Stomach (tissue), 9 donors: Measurements from ENCODE around the gene NCKAP5. TPM values are rescaled to one million over a fixed set of nuclear protein-coding genes. Genes with fewer than 3 reads are reported as not detected.

ENCODE experiments used
- DNase-seq, 2 donors: peaks; one replicate each; pipeline versions ENCODE4 v3.0.0 to v3.0.0-alpha.2; 2013 to 2019
- H3K27ac ChIP-seq, 5 donors: fragments of 200-600 bp in 4 of 5; sonication (generic) in 4 of 5; one replicate each; pipeline ENCODE4 v1.5.1; 2013 to 2019; ENCODE audit warnings: mild to moderate bottlenecking in 1 of 5, moderate library complexity in 1 of 5
- H3K27me3 ChIP-seq, 3 donors: fragments of 200-600 bp; sonication (generic); one replicate each; pipeline ENCODE4 v1.5.1; 2017 to 2019; ENCODE audit warnings: mixed run types in 1 of 3
- H3K36me3 ChIP-seq, 4 donors: fragments of 200-600 bp; sonication (generic); 1 replicate in 3 of 4; 2 replicates in 1 of 4; pipeline ENCODE4 v1.5.1; 2016 to 2019
- H3K4me1 ChIP-seq, 4 donors: fragments of 200-600 bp; sonication (generic); one replicate each; pipeline ENCODE4 v1.5.1; 2016 to 2019
- H3K4me3 ChIP-seq, 4 donors: fragments of 200-600 bp; sonication (generic) in 3 of 4; one replicate each; pipeline ENCODE4 v1.5.1; 2016 to 2019; ENCODE audit warnings: mild to moderate bottlenecking in 1 of 4
- H3K9me3 ChIP-seq, 4 donors: fragments of 200-600 bp; sonication (generic); one replicate each; pipeline ENCODE4 v1.5.1; 2016 to 2019
- EP300 ChIP-seq: sonication (generic); formaldehyde crosslinking; IDR thresholded peaks from one replicate; pipeline ENCODE4 v1.6.1; 2017; ENCODE audit warnings: antibody characterized with exemption
- POLR2A ChIP-seq, 4 donors: fragments of 450-650 bp; IDR thresholded peaks; one replicate each; pipeline ENCODE4 v1.6.1; 2016; ENCODE audit warnings: antibody characterized with exemption in 4 of 4, control low read depth in 2 of 4, mild to moderate bottlenecking in 1 of 4, moderate library complexity in 1 of 4
- POLR2AphosphoS5 ChIP-seq, 3 donors: sonication (generic); formaldehyde crosslinking; IDR thresholded peaks; one replicate each; pipeline ENCODE4 v1.6.1; 2016; ENCODE audit warnings: antibody characterized with exemption in 3 of 3
- WGBS, 5 donors: extraction: QIAGEN DNeasy Blood & Tissue Kit in 3 of 5; methylation state at CpG; one replicate each; pipeline versions ENCODE4 v1.1.5 to v1.1.7; 2013 to 2018; 5-methylcytosine and 5-hydroxymethylcytosine counted together
- intact Hi-C: fragments of 100-400 bp; cut with DNase I; formaldehyde crosslinking; loops from one replicate; pipeline ENCODE4 v1.15.1; 2023; ENCODE audit warnings: low total_unique reads
- polyA plus RNA-seq, 3 donors: library from polyadenylated mRNA; stranded (reverse); fragments of 200-250 nt; gene quantifications; one replicate each; pipeline ENCODE4 v1.2.3, GENCODE V29; 2013
- total RNA-seq, 5 donors: library from RNA; depleted of rRNA; stranded (reverse); fragments of >200 nt; gene quantifications; one replicate each; pipeline versions ENCODE4 v1.1.0 to v1.2.3, GENCODE V29; 2014 to 2016
- TF ChIP-seq, protein P1 (sequence below), 7 experiments: fragments of 450-650 bp in 4 of 7; fragments of 200-600 bp in 3 of 7; sonication (generic) in 3 of 7; IDR thresholded peaks; one replicate each; pipeline ENCODE4 v1.5.1; 2016 to 2019; ENCODE audit warnings: antibody characterized with exemption in 7 of 7, control low read depth in 2 of 7, mild to moderate bottlenecking in 1 of 7
- donor health status: healthy with polysubstance abuse.
- donor health status: Bipolar disorder and iron deficiency.
- donor health status: healthy.

Gene NCKAP5
- total and polyA plus RNA-seq, 8 donors = 0.58 to 8.0 (median 1.6) TPM; not detected in 1

DNA sequence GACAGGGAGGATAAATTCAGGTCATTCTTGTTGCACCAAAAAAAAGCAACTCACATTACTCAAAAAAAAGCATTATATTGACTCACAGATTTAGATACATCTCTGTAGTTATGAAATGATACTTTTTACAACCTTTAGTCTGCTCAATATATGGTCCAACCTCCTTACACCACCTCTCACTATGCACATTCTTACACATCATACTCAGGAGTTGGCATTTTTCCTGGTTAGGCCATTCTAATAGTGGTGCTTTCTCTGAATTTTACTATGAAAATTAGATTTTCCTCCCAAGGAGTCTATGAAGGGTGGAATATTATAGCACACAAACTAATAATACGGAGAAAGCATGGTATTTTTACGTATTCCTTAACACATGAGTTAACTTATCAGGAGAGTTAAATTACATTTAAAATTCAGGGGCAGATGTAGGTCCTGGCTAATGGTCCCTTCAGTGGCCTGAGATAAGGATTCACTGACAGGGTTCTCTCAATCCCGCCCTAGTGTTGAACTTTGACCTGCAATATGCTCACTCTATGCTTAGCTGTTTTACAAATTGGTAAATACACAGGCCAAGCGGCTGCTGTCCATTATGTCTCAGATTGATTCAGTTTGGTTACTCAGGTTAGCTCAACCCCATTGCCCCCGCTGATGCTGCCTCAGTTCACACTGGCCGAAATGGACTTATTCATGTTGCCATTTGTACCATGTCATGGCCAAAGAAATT, 153.6 kb downstream of the NCKAP5 start:
- no peak for DNase-seq

DNA sequence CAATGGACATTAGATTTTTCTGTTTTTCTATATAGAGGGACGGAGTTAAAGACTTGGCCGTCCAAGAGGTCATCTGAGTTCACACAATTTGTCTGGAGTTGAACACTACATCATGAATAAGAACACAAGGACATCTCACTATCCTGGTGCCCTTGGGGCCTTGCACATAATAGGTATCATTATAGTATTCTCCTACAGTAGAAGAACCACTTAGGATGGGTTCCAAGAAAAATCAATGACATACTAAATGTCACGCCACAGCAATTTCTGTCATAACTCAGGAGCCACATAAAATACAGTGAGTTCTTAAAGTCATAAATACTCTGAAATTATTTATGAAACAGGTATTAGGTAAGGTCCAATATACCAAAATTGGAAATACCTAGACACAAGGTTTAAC, 154.4 kb downstream of the NCKAP5 start:
- intact Hi-C loops = no loop called here
- Histone ChIP-seq H3K4me3 (no peak overlapping the region), H3K9me3 (no peaks in the 10 kb centered on the region), H3K27ac (no peak overlapping the region), H3K4me1 (no peaks in the 10 kb centered on the region), H3K36me3 (no peaks in the 10 kb centered on the region), H3K27me3 (no peaks in the 10 kb centered on the region)
- no peak for DNase-seq
- WGBS, 5 donors = 88 to 95% (median 93%) methylated on average over 3 of the region's 3 CpGs
- no peak for TF ChIP-seq POLR2A (IDR thresholded peaks at IDR 0.05)
- no peak for TF ChIP-seq EP300
- TF ChIP-seq, protein P1, sequence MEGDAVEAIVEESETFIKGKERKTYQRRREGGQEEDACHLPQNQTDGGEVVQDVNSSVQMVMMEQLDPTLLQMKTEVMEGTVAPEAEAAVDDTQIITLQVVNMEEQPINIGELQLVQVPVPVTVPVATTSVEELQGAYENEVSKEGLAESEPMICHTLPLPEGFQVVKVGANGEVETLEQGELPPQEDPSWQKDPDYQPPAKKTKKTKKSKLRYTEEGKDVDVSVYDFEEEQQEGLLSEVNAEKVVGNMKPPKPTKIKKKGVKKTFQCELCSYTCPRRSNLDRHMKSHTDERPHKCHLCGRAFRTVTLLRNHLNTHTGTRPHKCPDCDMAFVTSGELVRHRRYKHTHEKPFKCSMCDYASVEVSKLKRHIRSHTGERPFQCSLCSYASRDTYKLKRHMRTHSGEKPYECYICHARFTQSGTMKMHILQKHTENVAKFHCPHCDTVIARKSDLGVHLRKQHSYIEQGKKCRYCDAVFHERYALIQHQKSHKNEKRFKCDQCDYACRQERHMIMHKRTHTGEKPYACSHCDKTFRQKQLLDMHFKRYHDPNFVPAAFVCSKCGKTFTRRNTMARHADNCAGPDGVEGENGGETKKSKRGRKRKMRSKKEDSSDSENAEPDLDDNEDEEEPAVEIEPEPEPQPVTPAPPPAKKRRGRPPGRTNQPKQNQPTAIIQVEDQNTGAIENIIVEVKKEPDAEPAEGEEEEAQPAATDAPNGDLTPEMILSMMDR (IDR thresholded peaks at IDR 0.05) = no peak
- TF ChIP-seq POLR2AphosphoS5 (IDR thresholded peaks at IDR 0.05) = no peak

More for the DNA sequence above, 153.6 kb downstream of the NCKAP5 start:
- H3K4me1 ChIP-seq = no peaks in the 10 kb centered on the region
- H3K36me3 ChIP-seq = no peaks in the 10 kb centered on the region
- TF ChIP-seq POLR2AphosphoS5 (IDR thresholded peaks at IDR 0.05) = no peak
- TF ChIP-seq EP300 = no peak
- no peak for TF ChIP-seq POLR2A (IDR thresholded peaks at IDR 0.05)
- TF ChIP-seq, protein P1 (IDR thresholded peaks at IDR 0.05) = no peak
- intact Hi-C loops = no loop called here
- H3K4me3 ChIP-seq = no peak overlapping the region
- H3K27me3 ChIP-seq = no peaks in the 10 kb centered on the region
- 78 to 85% (median 84%) methylated on average over 6 of the region's 6 CpGs for WGBS, 5 donors
- no peak overlapping the region for H3K27ac ChIP-seq
- H3K9me3 ChIP-seq = no peaks in the 10 kb centered on the region

DNA sequence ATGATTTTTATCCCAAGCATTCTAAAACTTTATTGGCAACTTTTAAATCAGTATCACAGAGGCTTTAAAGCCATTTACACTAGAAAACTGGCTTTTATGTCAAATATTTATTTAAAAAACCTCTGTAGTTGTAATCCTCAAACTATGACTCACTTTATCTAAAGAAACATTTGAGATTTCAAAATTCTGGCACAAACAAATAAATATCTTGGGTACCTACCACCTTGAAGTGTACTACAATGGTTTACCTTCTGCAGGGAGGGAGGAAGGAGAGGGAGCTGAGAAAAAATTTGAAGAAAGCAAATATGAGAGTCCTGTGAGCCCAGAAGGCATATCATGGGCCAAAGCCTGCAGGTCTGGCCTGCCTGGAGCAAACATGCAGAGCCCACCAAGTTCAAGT, 155.6 kb downstream of the NCKAP5 start:
- Histone ChIP-seq H3K4me3 (no peak overlapping the region), H3K27me3 (no peaks in the 10 kb centered on the region), H3K4me1 (no peaks in the 10 kb centered on the region), H3K27ac (no peak overlapping the region), H3K36me3 (no peaks in the 10 kb centered on the region), H3K9me3 (no peaks in the 10 kb centered on the region)
- DNase-seq = no peak
- intact Hi-C loops = no loop called here
- TF ChIP-seq EP300 (no peak), POLR2A (IDR thresholded peaks at IDR 0.05) (no peak), POLR2AphosphoS5 (IDR thresholded peaks at IDR 0.05) (no peak)
- TF ChIP-seq, protein P1 (IDR thresholded peaks at IDR 0.05) = no peak

DNA sequence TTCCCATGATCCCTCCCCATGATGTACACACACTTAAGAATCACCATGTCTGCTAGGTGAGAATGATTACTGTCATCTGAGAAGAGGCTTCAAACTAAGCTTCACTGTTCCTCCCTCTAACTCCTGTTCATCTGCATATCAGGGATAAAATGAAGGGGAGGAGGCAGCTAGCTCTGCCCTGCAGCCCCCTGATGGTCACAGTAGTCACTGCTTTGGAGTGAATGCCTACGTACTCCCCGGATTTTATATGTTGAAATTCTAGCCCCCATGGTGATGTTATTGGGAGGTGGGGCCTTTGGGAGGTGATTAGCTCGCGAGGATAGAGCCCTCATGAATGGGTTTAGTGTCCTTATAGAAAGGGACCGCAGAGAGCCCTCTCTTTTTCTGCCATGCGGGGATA, 156.4 kb downstream of the NCKAP5 start:
- Histone ChIP-seq H3K4me1 (no peaks in the 10 kb centered on the region), H3K27me3 (no peaks in the 10 kb centered on the region), H3K9me3 (no peaks in the 10 kb centered on the region), H3K36me3 (no peaks in the 10 kb centered on the region), H3K4me3 (no peak overlapping the region), H3K27ac (no peak overlapping the region)
- WGBS, 5 donors = 69 to 83% (median 77%) methylated on average over 6 of the region's 6 CpGs
- intact Hi-C loops = no loop called here
- no peak for DNase-seq
- TF ChIP-seq POLR2AphosphoS5 (IDR thresholded peaks at IDR 0.05) (no peak), POLR2A (IDR thresholded peaks at IDR 0.05) (no peak), EP300 (no peak)
- TF ChIP-seq, protein P1 (IDR thresholded peaks at IDR 0.05) = no peak
